DND-41 (cell line): Measurements from ENCODE around the gene MRE11.
"Not testable (repeated sequence)": the region's sequence is repeated elsewhere in the genome, so short reads cannot be mapped to it uniquely, and the experiment has no call there.

Experiments used
- ATAC-seq: fragments of 200-7000 bp; cut with Tn5 transposase; 3 replicates; pipeline ENCODE4 v1.9.1; 2021; ENCODE audit warnings: low read depth; ENCODE audit not compliant: insufficient read depth
- DNase-seq: peaks from one replicate; pipeline ENCODE4 v3.0.0-alpha.2; 2020
- H2AFZ ChIP-seq: 2 replicates; pipeline ENCODE4 v1.6.0; 2012; ENCODE audit warnings: low read depth, low read length
- H3K27ac ChIP-seq: 2 replicates; pipeline ENCODE4 v1.5.1; 2012; ENCODE audit warnings: low read length, inconsistent platforms
- H3K27me3 ChIP-seq: fragments of 200-600 bp; sonication (generic); 2 replicates; pipeline ENCODE4 v1.6.0; 2012; ENCODE audit warnings: low read length, mild to moderate bottlenecking, inconsistent platforms; ENCODE audit not compliant: insufficient read depth, poor library complexity
- H3K36me3 ChIP-seq: 2 replicates; pipeline ENCODE4 v1.5.1; 2012; ENCODE audit warnings: low read length, inconsistent platforms; ENCODE audit not compliant: insufficient read depth
- H3K4me1 ChIP-seq: 2 replicates; pipeline ENCODE4 v1.5.1; 2012; ENCODE audit warnings: mild to moderate bottlenecking, low read length; ENCODE audit not compliant: insufficient read depth
- H3K4me2 ChIP-seq: 2 replicates; pipeline ENCODE4 v1.6.0; 2012; ENCODE audit warnings: mild to moderate bottlenecking, moderate library complexity, low read length, inconsistent platforms; ENCODE audit not compliant: insufficient read depth
- H3K4me3 ChIP-seq, 2 experiments: fragments of 200-600 bp in 1 of 2; shearing (Covaris generic) in 1 of 2; 2 replicates each; pipeline ENCODE4 v1.5.1; 2012 to 2016; ENCODE audit warnings: inconsistent platforms in 2 of 2, low read length in 2 of 2, mild to moderate bottlenecking in 2 of 2, low read depth in 1 of 2, moderate library complexity in 1 of 2
- H3K79me2 ChIP-seq: 2 replicates; pipeline ENCODE4 v1.6.0; 2012; ENCODE audit warnings: low read length, inconsistent platforms; ENCODE audit not compliant: insufficient read depth
- H3K9ac ChIP-seq: 2 replicates; pipeline ENCODE4 v1.6.0; 2012; ENCODE audit warnings: low read depth, mild to moderate bottlenecking, inconsistent platforms, low read length, moderate library complexity
- H3K9me3 ChIP-seq: 2 replicates; pipeline ENCODE4 v1.5.1; 2012; ENCODE audit warnings: low read length, moderate library complexity, mild to moderate bottlenecking, inconsistent platforms; ENCODE audit not compliant: insufficient read depth, severe bottlenecking
- H4K20me1 ChIP-seq: 2 replicates; pipeline ENCODE4 v1.6.0; 2012; ENCODE audit warnings: low read length; ENCODE audit not compliant: insufficient read depth
- CTCF ChIP-seq: IDR thresholded peaks from 2 replicates; pipeline ENCODE4 v1.5.1; 2012; ENCODE audit warnings: borderline replicate concordance, low read length, moderate library complexity, mild to moderate bottlenecking; ENCODE audit not compliant: poor library complexity, severe bottlenecking; ENCODE audit errors: extremely low read depth
- EZH2 ChIP-seq: IDR thresholded peaks from 3 replicates; pipeline ENCODE4 v1.6.1; 2012; ENCODE audit warnings: borderline replicate concordance, low read depth, mild to moderate bottlenecking, moderate library complexity, low read length, inconsistent platforms; ENCODE audit not compliant: severe bottlenecking

The MRE11 gene

GRCh38 chr11:94379613-94380012 lies 114.0 kb downstream of the MRE11 start:
- Histone ChIP-seq H3K36me3 (no peaks in the 10 kb centered on the region), H3K27ac (no peak overlapping the region), H3K9ac (no peak overlapping the region), H3K4me3 (no peak overlapping the region), H2AFZ (no peak overlapping the region), H3K4me1 (no peaks in the 10 kb centered on the region), H3K27me3 (no peaks in the 10 kb centered on the region), H3K9me3 (no peaks in the 10 kb centered on the region), H3K4me2 (no peak overlapping the region), H4K20me1 (no peaks in the 10 kb centered on the region), H3K79me2 (no peaks in the 10 kb centered on the region)
- ATAC-seq (no peak), DNase-seq (no peak)
- TF ChIP-seq EZH2 (no peak), CTCF (no peak)

- H3K4me3 ChIP-seq, result no peak overlapping the region
- H3K27ac ChIP-seq, result no peak overlapping the region
- no peak for TF ChIP-seq CTCF
- no peak for TF ChIP-seq EZH2
- no peak for ATAC-seq
- H3K79me2 ChIP-seq, result no peaks in the 10 kb centered on the region
- H4K20me1 ChIP-seq, result no peaks in the 10 kb centered on the region
- H3K9me3 ChIP-seq, result no peaks in the 10 kb centered on the region
- no peak for DNase-seq
- H2AFZ ChIP-seq, result no peak overlapping the region
- no peaks in the 10 kb centered on the region for H3K36me3 ChIP-seq
- no peaks in the 10 kb centered on the region for H3K27me3 ChIP-seq
- no peaks in the 10 kb centered on the region for H3K4me1 ChIP-seq
- H3K4me2 ChIP-seq, result no peak overlapping the region
- H3K9ac ChIP-seq, result no peak overlapping the region
Measured at GRCh38 chr11:94376841-94377240, 116.8 kb downstream of the MRE11 start.

GRCh38 chr11:94370576-94370975 lies 123.1 kb downstream of the MRE11 start:
- not testable (repeated sequence) for H3K9me3 ChIP-seq, ATAC-seq, H3K9ac ChIP-seq, H3K79me2 ChIP-seq, H3K4me1 ChIP-seq, H3K4me3 ChIP-seq, H3K27ac ChIP-seq, H3K4me2 ChIP-seq, H4K20me1 ChIP-seq, H3K27me3 ChIP-seq, H3K36me3 ChIP-seq, H2AFZ ChIP-seq
- peak; percentile 39 for DNase-seq
